Measurements from ENCODE around the gene HLF.

GRCh38 chr17:55266051-55266957 lies 1.5 kb downstream of the HLF start:
- TF ChIP-seq POLR2A (IDR thresholded peaks at IDR 0.05) = no peak
- TF ChIP-seq EP300 (IDR thresholded peaks at IDR 0.05) = no peak
